ENCODE measurements around the gene DNAH1.

The DNAH1 gene

GRCh38 chr3:52447512-52448355 is 131.6 kb downstream of the DNAH1 start:
- no peak for DNase-seq (ENCODE audit: low spot score)
